Aorta (tissue), 5 donors: ENCODE measurements around the gene RAMP3. TPM values are rescaled to one million over a fixed set of nuclear protein-coding genes. Genes with fewer than 3 reads are reported as not detected.

Experiments used
- ATAC-seq: fragments of 200-7000 bp; cut with Tn5 transposase; one replicate; pipeline ENCODE4 v1.9.1; 2022; ENCODE audit warnings: moderate library complexity; ENCODE audit not compliant: low FRiP score
- DNase-seq, 2 donors: peaks; one replicate each; pipeline ENCODE4 v3.0.0-alpha.2; 2020
- H3K27ac ChIP-seq, 2 donors: one replicate each; pipeline ENCODE4 v1.5.1; 2013; ENCODE audit warnings: low read length in 2 of 2, mild to moderate bottlenecking in 2 of 2, moderate library complexity in 2 of 2, control low read depth in 1 of 2, inconsistent platforms in 1 of 2, low read depth in 1 of 2
- H3K27me3 ChIP-seq, 2 donors: one replicate each; pipeline ENCODE4 v1.6.1; 2013; ENCODE audit warnings: control low read depth in 1 of 2, low read length in 1 of 2, mild to moderate bottlenecking in 1 of 2, moderate library complexity in 1 of 2; ENCODE audit not compliant: insufficient read depth in 2 of 2, control insufficient read depth in 1 of 2
- H3K36me3 ChIP-seq, 2 donors: one replicate each; pipeline ENCODE4 v1.6.1; 2013; ENCODE audit warnings: control low read depth in 1 of 2, low read length in 1 of 2, mild to moderate bottlenecking in 1 of 2; ENCODE audit not compliant: insufficient read depth in 2 of 2, control insufficient read depth in 1 of 2
- H3K4me1 ChIP-seq, 2 donors: one replicate each; pipeline ENCODE4 v1.6.1; 2013; ENCODE audit warnings: low read length in 2 of 2, control low read depth in 1 of 2, mild to moderate bottlenecking in 1 of 2, moderate library complexity in 1 of 2; ENCODE audit not compliant: insufficient read depth in 2 of 2, control insufficient read depth in 1 of 2
- H3K4me3 ChIP-seq, 2 donors: one replicate each; pipeline ENCODE4 v1.5.1; 2013; ENCODE audit warnings: low read length in 2 of 2, control low read depth in 1 of 2, mild to moderate bottlenecking in 1 of 2
- H3K9me3 ChIP-seq: one replicate; pipeline ENCODE4 v1.6.1; 2013; ENCODE audit warnings: mild to moderate bottlenecking, low read length; ENCODE audit not compliant: control insufficient read depth
- WGBS, 2 donors: extraction: QIAGEN DNeasy Blood & Tissue Kit; methylation state at CpG; one replicate each; pipeline ENCODE4 v1.1.7; 2013; 5-methylcytosine and 5-hydroxymethylcytosine counted together
- intact Hi-C, 2 donors: fragments of 100-400 bp; cut with DNase I; formaldehyde crosslinking; loops; one replicate each; pipeline versions ENCODE4 v1.14.2 to v1.15.0; 2022
- polyA plus RNA-seq, 2 donors: library from polyadenylated mRNA; stranded (reverse); fragments of 200-250 nt; gene quantifications; one replicate each; pipeline ENCODE4 v1.2.3, GENCODE V29; 2013
- total RNA-seq, 2 donors: library from RNA; stranded (reverse); fragmentation: NEBNext Ultra II Directional; extraction: Animal tissue kit (Norgen Biotek cat#: 25700); gene quantifications; one replicate each; pipeline ENCODE4 v1.2.1, GENCODE V29; 2021
- donor health status: healthy with polysubstance abuse.
- donor health status: Bipolar disorder and iron deficiency.
- donor health status: DM: no; HTN: no; CAD: no.
- donor health status: DM: no; HTN: no; CAD: no.
- donor health status: DM: yes; HTN: yes; CAD: no.

The RAMP3 gene
- total and polyA plus RNA-seq, 4 donors: 5.0 to 78.0 (median 28.9) TPM

GRCh38 chr7:45129181-45129800 lies 28.3 kb upstream of the RAMP3 start:
- WGBS, 2 donors: 79 to 84% methylated on average over 15 of the region's 15 CpGs

GRCh38 chr7:45129906-45130305 lies 27.7 kb upstream of the RAMP3 start:
- intact Hi-C loops: loop anchor here (5.0 to 10.0 kb wide), 4 partner anchors 165 to 545 kb away; partner anchors contain the start of gene TMED4 (in 1 of the 2)
- Histone ChIP-seq H3K27me3 (no peaks in the 10 kb centered on the region), H3K36me3 (no peaks in the 10 kb centered on the region), H3K4me1 (no peaks in the 10 kb centered on the region), H3K27ac (no peak overlapping the region), H3K4me3 (no peak overlapping the region), H3K9me3 (no peaks in the 10 kb centered on the region)
- 75 to 76% methylated on average over 12 of the region's 12 CpGs for WGBS, 2 donors
- no peak for ATAC-seq
- DNase-seq: no peak

More at GRCh38 chr7:45129181-45129800, 28.3 kb upstream of the RAMP3 start:
- no peak overlapping the region for H3K4me3 ChIP-seq
- H3K4me1 ChIP-seq: no peaks in the 10 kb centered on the region
- H3K36me3 ChIP-seq: no peaks in the 10 kb centered on the region
- ATAC-seq (no peak), DNase-seq (no peak)
- intact Hi-C loops: no loop called here
- no peaks in the 10 kb centered on the region for H3K9me3 ChIP-seq
- no peak overlapping the region for H3K27ac ChIP-seq
- H3K27me3 ChIP-seq: no peaks in the 10 kb centered on the region

- intact Hi-C loops: loop anchor here (5.0 to 10.0 kb wide), 4 partner anchors 166 to 546 kb away; partner anchors contain the start of gene TMED4 (in 1 of the 2)
- H3K27me3 ChIP-seq: no peaks in the 10 kb centered on the region
- 88 to 90% methylated on average over 9 of the region's 9 CpGs for WGBS, 2 donors
- no peak for ATAC-seq
- H3K27ac ChIP-seq: no peak overlapping the region
- H3K9me3 ChIP-seq: no peaks in the 10 kb centered on the region
- no peaks in the 10 kb centered on the region for H3K36me3 ChIP-seq
- H3K4me1 ChIP-seq: no peaks in the 10 kb centered on the region
- DNase-seq: peak in 1 of 2 donors; percentile 41
- H3K4me3 ChIP-seq: no peak overlapping the region
Measured at GRCh38 chr7:45130910-45131309, 26.7 kb upstream of the RAMP3 start.

DNA sequence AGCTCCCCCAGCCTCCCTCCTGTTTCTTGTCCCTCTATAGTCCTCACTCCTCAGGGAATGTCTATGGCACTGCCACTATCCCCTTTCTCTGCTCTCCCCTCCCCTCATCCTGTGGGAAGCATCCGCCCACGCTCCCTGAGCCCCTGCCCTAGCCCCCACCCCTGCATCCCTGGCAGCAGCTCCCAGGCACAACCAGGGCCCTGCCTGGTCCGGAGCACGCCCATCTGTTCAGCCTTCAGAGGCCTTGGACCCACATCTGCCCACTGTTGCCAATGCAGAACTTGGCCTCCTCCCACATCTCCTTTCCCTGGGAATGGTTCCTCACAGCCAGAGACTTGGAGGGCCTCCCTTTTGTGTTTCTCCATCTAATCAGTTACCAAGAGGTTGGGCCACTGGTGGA lies 25.7 kb upstream of the RAMP3 start:
- no peaks in the 10 kb centered on the region for H3K36me3 ChIP-seq
- WGBS, 2 donors: 15 to 17% methylated on average over 4 of the region's 4 CpGs
- H3K27me3 ChIP-seq: no peaks in the 10 kb centered on the region
- H3K4me1 ChIP-seq: no peaks in the 10 kb centered on the region
- ATAC-seq: no peak
- H3K9me3 ChIP-seq: no peaks in the 10 kb centered on the region
- no peak overlapping the region for H3K27ac ChIP-seq
- DNase-seq: no peak
- H3K4me3 ChIP-seq: no peak overlapping the region
- intact Hi-C loops: loop anchor here (5.0 to 10.0 kb wide), 4 partner anchors 167 to 547 kb away; partner anchors contain the start of gene TMED4 (in 1 of the 2)

DNA sequence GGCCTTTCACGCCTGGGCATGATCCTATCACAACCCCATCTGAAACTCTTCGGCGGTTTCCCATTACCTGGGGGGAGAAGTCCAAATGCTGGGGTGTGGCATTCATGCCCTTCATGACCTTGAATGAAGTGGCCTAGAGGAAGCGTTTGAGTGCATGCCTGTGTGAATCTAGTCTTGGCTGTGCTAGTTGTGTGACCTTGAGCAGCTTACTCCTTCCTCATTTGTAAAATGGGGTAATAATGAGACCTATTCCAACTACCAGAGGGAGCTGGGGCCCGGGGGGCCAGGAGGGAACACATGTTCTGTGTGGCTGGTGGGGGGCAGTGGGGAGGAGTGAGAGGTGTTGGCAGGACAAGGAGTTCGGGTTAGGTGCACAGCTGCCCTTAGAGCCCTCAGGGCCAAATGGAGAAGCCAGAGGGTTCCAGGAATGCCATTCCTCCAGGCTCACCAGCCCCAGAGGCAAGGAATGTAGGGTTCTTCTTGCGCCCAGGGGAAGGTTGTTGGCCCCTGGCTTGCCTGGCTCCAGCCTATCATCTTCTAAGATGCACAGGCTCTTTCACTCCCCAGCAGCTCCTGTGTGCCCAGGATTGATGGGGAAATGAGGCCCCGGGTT lies 24.8 kb upstream of the RAMP3 start:
- ATAC-seq (no peak), DNase-seq (no peak)
- WGBS, 2 donors: 88 to 89% methylated on average over 8 of the region's 8 CpGs
- Histone ChIP-seq H3K36me3 (no peaks in the 10 kb centered on the region), H3K27ac (no peak overlapping the region), H3K27me3 (no peaks in the 10 kb centered on the region), H3K4me1 (no peaks in the 10 kb centered on the region), H3K9me3 (no peaks in the 10 kb centered on the region), H3K4me3 (no peak overlapping the region)
- intact Hi-C loops: loop anchor here (5.0 to 10.0 kb wide), 4 partner anchors 168 to 548 kb away; partner anchors contain the start of gene TMED4 (in 1 of the 2)

DNA sequence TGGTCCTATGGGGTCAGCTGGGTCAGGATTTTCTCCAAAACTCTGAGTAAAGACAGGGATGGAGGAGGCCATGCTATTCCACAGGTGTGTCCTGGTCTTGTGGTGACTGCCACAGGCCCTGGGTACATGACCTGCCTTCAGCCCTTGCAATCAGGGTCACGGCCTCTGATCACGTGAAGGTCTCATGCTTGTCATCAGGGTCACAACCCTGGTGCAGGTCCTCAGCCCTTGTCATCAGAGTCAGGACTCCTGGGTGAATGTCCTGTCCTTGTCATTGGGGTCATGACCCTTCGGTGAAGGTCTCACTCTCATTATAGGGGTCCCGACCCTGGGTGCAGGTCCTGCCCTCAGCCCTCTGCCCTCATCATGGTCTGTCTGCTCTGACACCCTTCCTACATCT lies 24.2 kb upstream of the RAMP3 start:
- ATAC-seq: no peak
- Histone ChIP-seq H3K9me3 (no peaks in the 10 kb centered on the region), H3K36me3 (no peaks in the 10 kb centered on the region), H3K4me3 (no peak overlapping the region), H3K27ac (no peak overlapping the region), H3K27me3 (no peaks in the 10 kb centered on the region), H3K4me1 (no peaks in the 10 kb centered on the region)
- intact Hi-C loops: loop anchor here (5.0 to 10.0 kb wide), 4 partner anchors 169 to 549 kb away; partner anchors contain the start of gene TMED4 (in 1 of the 2)
- DNase-seq: no peak
- 91 to 94% methylated on average over 4 of the region's 4 CpGs for WGBS, 2 donors

DNA sequence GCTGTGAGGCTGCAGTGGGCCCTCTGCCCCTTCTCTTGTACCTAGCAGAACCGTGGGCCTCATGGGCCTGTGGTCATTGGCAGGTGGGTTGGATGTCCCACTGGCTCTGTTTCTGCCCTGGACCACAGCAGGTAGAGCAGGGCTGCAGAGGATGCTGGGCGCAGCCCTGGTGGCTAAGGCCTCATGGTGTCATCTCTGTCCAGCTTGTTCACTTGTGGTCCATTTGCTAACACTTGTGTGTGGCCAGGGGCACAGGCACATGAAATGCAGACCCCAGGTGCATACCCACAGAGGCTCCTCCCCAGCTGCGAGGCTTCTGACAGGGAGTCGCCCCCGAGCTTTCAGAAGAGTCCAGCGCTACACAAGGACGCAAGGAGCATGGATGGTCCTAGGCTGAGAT lies 23.7 kb upstream of the RAMP3 start:
- ATAC-seq (no peak), DNase-seq (peak in 1 of 2 donors; percentile 52)
- intact Hi-C loops: loop anchor here (5.0 to 10.0 kb wide), 4 partner anchors 169 to 549 kb away; partner anchors contain the start of gene TMED4 (in 1 of the 2)

DNA sequence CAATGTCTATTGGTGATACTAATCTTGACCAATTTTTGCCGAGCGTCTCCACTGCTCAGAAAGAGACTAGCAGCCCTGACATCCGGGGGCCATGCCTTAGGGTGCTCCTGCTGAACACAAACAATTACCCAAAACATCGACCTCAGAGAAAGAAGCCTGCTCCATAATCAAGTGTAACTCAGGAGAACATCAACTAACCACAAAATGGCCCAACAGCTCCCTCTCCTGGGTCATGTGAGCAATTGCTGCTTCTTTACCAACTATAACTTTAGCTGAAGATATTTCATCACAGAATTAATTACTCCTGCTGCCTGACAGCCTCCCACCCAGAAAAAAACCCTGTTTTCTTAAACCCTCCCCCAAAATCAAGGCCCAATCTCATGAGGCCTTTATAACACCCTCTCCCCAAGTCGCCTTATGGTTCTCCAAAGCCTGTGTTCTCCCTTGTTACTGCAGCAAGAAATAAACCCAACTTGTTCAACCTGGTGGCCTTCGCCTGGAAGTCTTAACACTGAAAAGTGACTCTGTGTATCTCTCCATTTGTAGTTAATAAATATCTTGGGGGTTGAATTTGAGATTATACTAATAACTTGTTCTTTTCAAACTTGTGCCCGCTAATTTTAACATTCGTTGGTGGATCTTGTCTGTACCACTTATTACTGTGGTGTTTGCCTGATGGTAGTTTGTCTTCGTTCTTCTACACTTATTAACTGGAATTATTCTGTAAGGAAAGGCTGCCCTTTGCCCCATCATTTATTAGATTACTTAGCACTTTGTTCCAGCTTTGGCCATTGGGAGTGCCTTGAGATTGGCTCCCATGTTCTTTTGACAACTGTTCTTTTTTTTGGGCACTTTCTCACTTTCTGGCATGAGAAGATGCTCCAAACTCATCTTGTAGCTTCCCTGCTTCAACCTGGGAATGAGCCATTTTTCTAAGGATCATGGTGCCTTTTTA lies 21.2 kb upstream of the RAMP3 start:
- DNase-seq (peak in 1 of 2 donors; percentile 40), ATAC-seq (peak; percentile 75)
- WGBS, 2 donors: 41% methylated on average over 9 of the region's 9 CpGs

More for the DNA sequence above, 23.7 kb upstream of the RAMP3 start:
- no peak overlapping the region for H3K4me3 ChIP-seq
- no peak overlapping the region for H3K27ac ChIP-seq
- 92 to 93% methylated on average over 7 of the region's 7 CpGs for WGBS, 2 donors
- no peaks in the 10 kb centered on the region for H3K9me3 ChIP-seq
- no peaks in the 10 kb centered on the region for H3K27me3 ChIP-seq
- no peaks in the 10 kb centered on the region for H3K36me3 ChIP-seq
- H3K4me1 ChIP-seq: no peaks in the 10 kb centered on the region

More for the DNA sequence above, 21.2 kb upstream of the RAMP3 start:
- H3K36me3 ChIP-seq: no peaks in the 10 kb centered on the region
- no peaks in the 10 kb centered on the region for H3K9me3 ChIP-seq
- intact Hi-C loops: loop anchor here (5.0 to 10.0 kb wide), 4 partner anchors 164 to 552 kb away; partner anchors contain the start of gene TMED4 (in 1 of the 2)
- H3K4me3 ChIP-seq: no peak overlapping the region
- no peaks in the 10 kb centered on the region for H3K27me3 ChIP-seq
- no peak overlapping the region for H3K27ac ChIP-seq
- H3K4me1 ChIP-seq: no peaks in the 10 kb centered on the region
